BJ (cell line): ENCODE data around the gene DPEP2. TPM values are rescaled to one million over a fixed set of nuclear protein-coding genes. Genes with fewer than 3 reads are reported as not detected.
"Not testable (repeated sequence)": the region's sequence is repeated elsewhere in the genome, so short reads cannot be mapped to it uniquely, and the experiment has no call there.

ENCODE experiments used
- CTCF ChIA-PET: fragments of 350-600 bp; formaldehyde crosslinking; extraction: SDS; loops from one replicate; lab custom pipeline; 2021; ENCODE audit warnings: antibody characterized with exemption, inconsistent platforms; lab: Yijun Ruan, JAX
- POLR2A ChIA-PET: fragments of 300-600 bp; sonication (Branson Sonifier 250); formaldehyde crosslinking; extraction: SDS; loops from one replicate; lab custom pipeline; 2021; ENCODE audit warnings: antibody characterized with exemption; lab: Charles Lee
- DNase-seq: peaks from one replicate; pipeline ENCODE4 v3.0.0-alpha.2; 2011; ENCODE audit warnings: low read depth
- H3K27me3 ChIP-seq: 2 replicates; pipeline ENCODE4 v1.6.0; 2011; ENCODE audit warnings: low read length; ENCODE audit not compliant: control insufficient read depth, insufficient read depth
- H3K36me3 ChIP-seq: 2 replicates; pipeline ENCODE4 v1.5.1; 2011; ENCODE audit warnings: low read length; ENCODE audit not compliant: control insufficient read depth, insufficient read depth
- H3K4me3 ChIP-seq: 2 replicates; pipeline ENCODE4 v1.5.1; 2011; ENCODE audit warnings: low read depth, mild to moderate bottlenecking, control low read depth, low read length
- polyA minus RNA-seq: library from RNA; depleted of rRNA, polyadenylated mRNA; stranded (reverse); fragments of >200 nt; gene quantifications from 2 replicates; pipeline ENCODE4 v1.2.3, GENCODE V29; 2011; rRNA and poly(A)+ RNA removed
- polyA plus RNA-seq: library from polyadenylated mRNA; depleted of rRNA; stranded (reverse); fragments of >200 nt; gene quantifications from 2 replicates; pipeline ENCODE4 v1.2.3, GENCODE V29; 2011; rRNA removed
- TF ChIP-seq, protein P1 (sequence below): IDR thresholded peaks from 2 replicates; pipeline ENCODE4 v1.5.1; 2011; ENCODE audit warnings: low read depth, mild to moderate bottlenecking, control low read depth, inconsistent platforms, low read length, moderate library complexity; ENCODE audit not compliant: insufficient read depth

The DPEP2 gene, protein sequence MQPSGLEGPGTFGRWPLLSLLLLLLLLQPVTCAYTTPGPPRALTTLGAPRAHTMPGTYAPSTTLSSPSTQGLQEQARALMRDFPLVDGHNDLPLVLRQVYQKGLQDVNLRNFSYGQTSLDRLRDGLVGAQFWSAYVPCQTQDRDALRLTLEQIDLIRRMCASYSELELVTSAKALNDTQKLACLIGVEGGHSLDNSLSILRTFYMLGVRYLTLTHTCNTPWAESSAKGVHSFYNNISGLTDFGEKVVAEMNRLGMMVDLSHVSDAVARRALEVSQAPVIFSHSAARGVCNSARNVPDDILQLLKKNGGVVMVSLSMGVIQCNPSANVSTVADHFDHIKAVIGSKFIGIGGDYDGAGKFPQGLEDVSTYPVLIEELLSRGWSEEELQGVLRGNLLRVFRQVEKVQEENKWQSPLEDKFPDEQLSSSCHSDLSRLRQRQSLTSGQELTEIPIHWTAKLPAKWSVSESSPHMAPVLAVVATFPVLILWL
- 0.10 and 0.25 TPM in 2 replicates for polyA plus RNA-seq
- polyA minus RNA-seq: not detected in 2 replicates

DNA sequence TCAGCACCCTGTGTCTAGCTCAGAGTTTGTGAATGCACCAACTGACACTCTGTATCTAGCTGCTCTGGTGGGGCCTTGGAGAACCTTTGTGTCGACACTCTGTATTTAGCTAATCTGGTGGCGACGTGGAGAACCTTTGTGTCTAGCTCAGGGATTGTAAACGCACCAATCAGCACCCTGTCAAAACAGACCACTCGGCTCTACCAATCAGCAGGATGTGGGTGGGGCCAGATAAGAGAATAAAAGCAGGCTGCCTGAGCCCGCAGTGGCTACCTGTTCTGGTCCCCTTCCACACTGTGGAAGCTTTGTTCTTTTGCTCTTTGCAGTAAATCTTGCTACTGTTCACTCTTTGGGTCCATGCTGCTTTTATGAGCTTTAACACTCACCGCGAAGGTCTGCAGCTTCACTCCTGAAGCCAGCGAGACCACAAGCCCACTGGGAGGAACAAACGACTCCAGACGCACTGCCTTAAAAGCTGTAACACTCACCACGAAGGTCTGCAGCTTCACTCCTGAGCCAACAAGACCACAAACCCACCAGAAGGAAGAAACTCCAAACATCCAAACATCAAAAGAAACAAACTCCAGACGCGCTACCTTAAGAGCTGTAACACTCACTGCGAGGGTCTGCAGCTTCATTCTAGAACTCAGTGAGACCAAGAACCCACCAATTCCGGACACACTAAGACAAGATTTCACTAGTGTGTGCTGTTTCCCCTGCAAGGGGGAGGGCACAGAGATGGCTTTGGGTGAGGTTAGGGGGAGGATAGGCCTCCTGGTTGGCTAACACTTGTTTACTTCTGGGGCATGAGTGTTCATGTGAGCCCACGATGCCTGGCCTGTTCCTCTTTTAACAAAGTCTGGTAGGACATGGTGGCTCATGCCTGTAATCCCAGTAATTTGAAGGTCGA, at the start of gene DPEP2:
Gene DPEP2 (minus strand): TSS at position 706 of the 910 bp plus-strand sequence. CDS start 6,272 bp downstream, outside the sequence.
- CTCF ChIA-PET: interaction anchor here (1.0 to 1.1 kb wide), 3 partner anchors 10 to 66 kb away, joined by 3 read pairs; no protein-coding TSS in a partner anchor

DNA sequence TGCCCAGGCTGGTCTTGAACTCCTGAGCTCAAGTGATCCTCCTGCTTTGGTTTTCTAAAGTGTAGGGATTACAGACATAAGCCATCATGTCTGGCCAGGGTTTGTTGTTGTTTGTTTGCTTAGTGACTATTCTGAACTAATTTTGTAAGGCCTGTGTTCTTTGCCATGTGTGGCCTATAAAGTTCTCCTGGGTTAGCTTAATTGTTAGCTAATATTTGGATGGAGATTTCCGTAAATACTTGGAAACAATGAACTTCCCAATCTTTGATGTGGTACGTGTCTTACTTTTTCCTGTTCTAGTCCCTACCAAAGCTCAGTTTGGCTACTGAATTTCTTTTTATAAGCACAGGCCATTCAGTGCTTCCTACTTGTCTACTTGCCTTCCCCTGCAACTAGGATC, 48.7 kb upstream of the DPEP2 start:
- H3K4me3 ChIP-seq: no peak overlapping the region
- CTCF ChIA-PET: interaction anchor here (0.6 kb wide), 1 partner anchor 107 kb away, joined by 3 read pairs; no protein-coding TSS in a partner anchor
- POLR2A ChIA-PET: interaction anchor here (0.6 kb wide), 1 partner anchor 65 kb away, joined by 3 read pairs; no protein-coding TSS in a partner anchor

More for the DNA sequence above, at the start of gene DPEP2:
- POLR2A ChIA-PET, H3K27me3 ChIP-seq, DNase-seq, H3K36me3 ChIP-seq, H3K4me3 ChIP-seq: not testable (repeated sequence)

DNA sequence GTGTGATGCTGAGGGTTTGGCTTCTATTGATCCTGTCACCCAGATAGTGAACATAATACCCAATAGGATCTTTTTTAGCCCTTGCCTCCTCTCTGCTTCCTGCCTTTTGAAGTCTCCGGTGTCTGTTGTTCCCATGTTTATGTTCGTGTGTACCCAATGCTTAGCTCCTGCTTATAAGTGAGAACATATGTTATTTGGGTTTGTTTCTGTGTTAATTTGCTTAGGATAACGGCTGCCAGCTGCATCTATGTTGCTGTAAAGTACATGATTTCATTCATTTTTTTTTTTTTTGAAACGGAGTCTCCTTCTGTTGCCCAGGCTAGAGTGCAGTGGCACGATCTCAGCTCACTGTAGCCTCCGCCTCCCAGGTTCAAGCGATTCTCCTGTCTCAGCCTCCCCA, 46.8 kb upstream of the DPEP2 start:
- no peaks in the 10 kb centered on the region for H3K27me3 ChIP-seq
- CTCF ChIA-PET: interaction anchor here (0.7 to 0.8 kb wide), 2 partner anchors 10 kb away, joined by 3 read pairs; no protein-coding TSS in a partner anchor
- no peak overlapping the region for H3K4me3 ChIP-seq
- no peak for DNase-seq
- POLR2A ChIA-PET: no interaction called here
- H3K36me3 ChIP-seq: peaks cover 4% of the 10 kb centered on the region
- TF ChIP-seq, protein P1, sequence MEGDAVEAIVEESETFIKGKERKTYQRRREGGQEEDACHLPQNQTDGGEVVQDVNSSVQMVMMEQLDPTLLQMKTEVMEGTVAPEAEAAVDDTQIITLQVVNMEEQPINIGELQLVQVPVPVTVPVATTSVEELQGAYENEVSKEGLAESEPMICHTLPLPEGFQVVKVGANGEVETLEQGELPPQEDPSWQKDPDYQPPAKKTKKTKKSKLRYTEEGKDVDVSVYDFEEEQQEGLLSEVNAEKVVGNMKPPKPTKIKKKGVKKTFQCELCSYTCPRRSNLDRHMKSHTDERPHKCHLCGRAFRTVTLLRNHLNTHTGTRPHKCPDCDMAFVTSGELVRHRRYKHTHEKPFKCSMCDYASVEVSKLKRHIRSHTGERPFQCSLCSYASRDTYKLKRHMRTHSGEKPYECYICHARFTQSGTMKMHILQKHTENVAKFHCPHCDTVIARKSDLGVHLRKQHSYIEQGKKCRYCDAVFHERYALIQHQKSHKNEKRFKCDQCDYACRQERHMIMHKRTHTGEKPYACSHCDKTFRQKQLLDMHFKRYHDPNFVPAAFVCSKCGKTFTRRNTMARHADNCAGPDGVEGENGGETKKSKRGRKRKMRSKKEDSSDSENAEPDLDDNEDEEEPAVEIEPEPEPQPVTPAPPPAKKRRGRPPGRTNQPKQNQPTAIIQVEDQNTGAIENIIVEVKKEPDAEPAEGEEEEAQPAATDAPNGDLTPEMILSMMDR: no peak

More for the DNA sequence above, 48.7 kb upstream of the DPEP2 start:
- TF ChIP-seq, protein P1: no peak
- Histone ChIP-seq H3K36me3 (peaks cover 4% of the 10 kb centered on the region), H3K27me3 (no peaks in the 10 kb centered on the region)
- DNase-seq: no peak

DNA sequence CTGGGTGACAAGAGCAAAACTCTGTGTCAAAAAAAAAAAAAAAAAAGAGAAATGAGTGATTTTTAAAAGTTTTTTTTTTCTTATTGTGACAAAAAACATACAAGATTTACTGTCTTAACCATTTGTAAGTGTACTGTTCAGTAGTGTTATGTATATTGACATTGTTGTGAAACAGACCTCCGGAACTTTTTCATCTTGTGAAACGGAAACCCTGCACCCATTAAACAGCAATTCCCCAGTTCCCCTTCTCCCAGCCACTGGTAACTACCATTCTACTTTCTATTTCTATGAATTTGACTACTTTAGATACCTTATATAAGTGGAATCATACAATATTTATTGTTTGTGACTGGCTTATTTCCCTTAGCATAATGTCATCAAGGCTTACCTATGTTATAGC, 42.5 kb upstream of the DPEP2 start:
- CTCF ChIA-PET: interaction anchor here (0.8 to 2.8 kb wide), 6 partner anchors 13 to 226 kb away, joined by 3 to 29 read pairs (median 12); partner anchors contain the start of gene NRN1L
- Histone ChIP-seq H3K4me3 (no peak overlapping the region), H3K27me3 (no peaks in the 10 kb centered on the region), H3K36me3 (no peaks in the 10 kb centered on the region; the same call in 1 of the 2 replicates)
- POLR2A ChIA-PET: no interaction called here
- TF ChIP-seq, protein P1: no peak
- no peak for DNase-seq
